GM18502 (cell line): Measurements from ENCODE around the gene CBFA2T2.
"Not testable (repeated sequence)": the region's sequence is repeated elsewhere in the genome, so short reads cannot be mapped to it uniquely, and the experiment has no call there.

Source experiments
- ATAC-seq: cut with Tn5 transposase; IDR thresholded peaks from one replicate; pipeline ENCODE4 v1.9.1; 2021; ENCODE audit warnings: mild to moderate bottlenecking; ENCODE audit not compliant: unreplicated experiment, poor library complexity

The CBFA2T2 gene

DNA sequence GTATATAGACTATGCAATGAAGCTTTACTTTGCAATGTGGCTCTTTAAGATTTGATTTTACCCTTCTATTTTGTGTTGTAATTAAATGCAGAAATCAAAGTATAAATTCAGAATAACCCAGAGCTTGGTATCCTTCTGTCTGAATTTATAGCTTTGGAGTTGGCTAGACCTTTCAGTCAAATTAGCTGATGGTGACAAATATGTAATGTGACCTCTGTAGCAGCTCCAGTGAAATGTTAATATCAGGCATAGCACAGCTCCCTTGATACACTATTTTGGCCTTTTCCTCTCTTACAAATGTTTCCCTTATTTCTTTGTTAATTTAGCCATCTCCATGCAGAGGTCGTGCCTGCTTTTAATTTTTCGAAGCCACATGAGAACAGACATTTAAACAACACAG lies 11.1 kb downstream of the CBFA2T2 start:
- no peak for ATAC-seq

DNA sequence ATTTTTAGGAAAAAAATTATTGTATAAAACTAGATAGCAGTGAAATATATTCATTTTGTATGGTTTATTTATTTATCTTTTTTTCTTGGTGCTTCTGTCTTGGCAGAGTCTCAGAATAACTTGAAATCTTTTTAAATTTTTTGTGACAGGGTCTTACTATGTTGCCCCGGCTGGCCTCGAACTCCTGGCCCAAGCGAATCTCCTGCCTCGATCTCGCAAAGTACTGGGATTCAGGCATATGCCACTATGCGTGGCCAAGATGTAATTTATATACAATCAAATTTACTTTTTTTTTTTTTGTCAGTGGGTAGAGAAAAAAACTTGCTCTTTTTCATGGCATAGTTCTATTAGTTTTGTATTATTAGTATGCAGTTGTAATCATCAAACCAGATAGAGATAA lies 13.7 kb downstream of the CBFA2T2 start:
- no peak for ATAC-seq

DNA sequence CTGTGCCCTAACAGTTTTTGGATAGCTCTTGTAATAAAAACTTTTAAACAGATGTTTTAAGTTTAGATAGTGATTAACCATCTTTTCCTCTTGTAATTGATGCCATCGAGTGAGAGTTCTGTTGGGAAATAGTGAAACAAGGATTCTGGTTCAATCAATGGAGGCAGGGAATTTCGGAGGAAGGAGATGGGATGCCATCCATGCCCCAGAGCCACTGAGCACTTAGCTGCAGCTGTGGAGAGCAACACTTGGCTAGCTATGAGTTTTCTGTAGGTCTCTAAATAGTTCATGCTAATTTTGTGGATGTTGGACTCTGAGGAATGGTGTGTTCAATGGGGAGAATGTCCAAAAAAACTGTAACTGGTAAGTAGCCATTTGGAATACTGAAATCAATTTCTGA lies 16.7 kb downstream of the CBFA2T2 start:
- ATAC-seq = no peak

DNA sequence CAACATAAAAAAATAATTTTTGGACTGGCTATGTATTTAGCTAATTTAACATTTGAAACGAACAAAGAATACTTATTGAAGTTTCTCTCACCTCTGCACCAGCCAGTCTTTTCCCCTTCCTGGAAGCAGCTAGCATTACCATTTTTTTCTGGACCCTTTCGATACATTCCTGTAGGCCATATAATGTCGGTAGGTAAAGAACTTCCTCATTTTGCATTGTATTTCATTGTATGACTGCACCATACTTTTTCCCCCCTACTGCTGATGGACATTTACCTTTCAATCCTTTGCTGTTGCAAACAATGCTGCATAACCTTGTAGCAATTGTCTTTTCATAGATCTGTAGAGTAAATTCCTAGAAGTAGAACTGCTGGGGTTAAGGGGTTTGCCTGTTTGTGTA lies 17.6 kb downstream of the CBFA2T2 start:
- no peak for ATAC-seq

DNA sequence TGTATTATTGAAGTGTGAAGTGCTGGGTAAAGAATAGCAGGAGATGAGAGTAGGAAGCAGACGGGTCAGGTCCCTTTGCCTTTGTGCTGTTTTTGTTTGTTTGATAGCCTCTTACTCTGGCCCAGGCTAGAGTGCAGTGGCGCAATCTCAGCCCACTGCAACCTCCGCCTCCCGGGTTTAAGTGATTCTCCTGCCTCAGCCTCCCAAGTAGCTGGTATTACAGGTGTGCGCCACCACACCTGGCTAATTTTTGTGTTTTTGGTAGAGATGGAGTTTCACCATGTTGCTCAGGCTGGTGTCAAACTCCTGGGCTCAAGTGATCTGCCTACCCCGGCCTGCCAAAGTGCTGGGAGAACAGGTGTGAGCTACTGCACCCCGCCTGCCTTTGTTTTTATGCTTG lies 18.1 kb downstream of the CBFA2T2 start:
- not testable (repeated sequence) for ATAC-seq

DNA sequence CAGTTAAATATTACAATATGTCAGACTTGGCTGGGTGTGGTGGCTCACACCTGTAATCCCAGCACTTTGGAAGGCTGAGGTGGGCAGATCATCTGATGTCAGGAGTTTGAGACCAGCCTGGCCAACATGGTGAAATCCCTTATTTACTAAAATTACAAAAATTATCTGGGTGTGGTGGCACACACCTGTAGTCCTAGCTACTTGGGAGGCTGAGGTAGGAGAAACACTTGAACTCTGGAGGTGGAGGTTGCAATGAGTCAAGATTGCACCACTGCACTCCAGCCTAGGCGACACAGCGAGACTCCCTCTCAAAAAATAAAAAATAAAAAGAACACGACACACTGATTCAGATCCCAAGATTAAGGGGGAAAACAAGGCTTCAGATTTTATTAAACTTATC lies 19.2 kb downstream of the CBFA2T2 start:
- not testable (repeated sequence) for ATAC-seq

DNA sequence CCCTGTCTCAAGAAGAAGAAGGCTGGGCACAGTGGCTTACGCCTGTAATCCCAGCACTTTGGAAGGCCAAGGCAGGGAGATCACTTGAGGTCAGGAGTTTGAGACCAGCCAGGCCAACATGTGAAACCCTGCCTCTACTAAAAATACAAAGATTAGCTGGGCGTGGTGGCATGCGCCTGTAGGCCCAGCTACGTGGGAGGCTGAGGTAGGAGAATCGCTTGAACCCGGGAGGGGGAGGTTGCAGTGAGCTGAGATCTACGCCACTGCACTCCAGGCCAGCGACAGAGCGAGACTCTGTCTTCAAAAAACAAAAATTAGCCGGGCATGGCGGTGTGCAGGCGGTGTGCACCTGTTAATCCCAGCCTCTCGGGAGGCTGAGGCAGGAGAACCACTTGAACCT lies 22.0 kb downstream of the CBFA2T2 start:
- not testable (repeated sequence) for ATAC-seq

DNA sequence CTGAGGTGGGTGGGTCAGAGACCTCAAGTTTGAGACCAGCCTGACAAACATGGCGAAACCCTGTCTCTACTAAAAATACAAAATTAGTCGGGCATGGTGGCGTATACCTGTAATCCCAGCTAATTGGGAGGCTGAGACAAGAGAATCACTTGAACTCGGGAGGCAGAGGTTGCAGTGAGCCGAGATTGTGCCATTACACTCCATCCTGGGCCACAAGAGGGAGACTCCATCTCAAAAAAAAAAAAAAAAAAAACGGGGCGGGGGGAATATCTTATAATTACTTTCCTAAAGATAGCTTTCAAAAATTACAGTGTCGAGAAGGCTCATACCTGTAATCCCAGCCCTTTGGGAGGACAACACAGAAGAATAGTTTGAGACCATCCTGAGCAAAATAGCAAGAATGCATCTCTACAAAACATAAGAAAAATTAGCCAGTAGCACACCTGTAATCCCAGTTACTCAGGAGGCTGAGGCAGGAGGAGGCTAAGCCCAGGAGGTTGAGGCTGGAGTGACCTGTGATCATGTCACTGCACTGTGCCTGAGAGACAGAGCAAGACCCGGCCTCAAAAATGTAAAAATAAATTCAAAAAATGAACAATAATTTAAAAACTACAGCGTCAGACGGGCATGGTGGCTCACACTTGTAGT lies 25.8 kb downstream of the CBFA2T2 start:
- ATAC-seq = no peak

DNA sequence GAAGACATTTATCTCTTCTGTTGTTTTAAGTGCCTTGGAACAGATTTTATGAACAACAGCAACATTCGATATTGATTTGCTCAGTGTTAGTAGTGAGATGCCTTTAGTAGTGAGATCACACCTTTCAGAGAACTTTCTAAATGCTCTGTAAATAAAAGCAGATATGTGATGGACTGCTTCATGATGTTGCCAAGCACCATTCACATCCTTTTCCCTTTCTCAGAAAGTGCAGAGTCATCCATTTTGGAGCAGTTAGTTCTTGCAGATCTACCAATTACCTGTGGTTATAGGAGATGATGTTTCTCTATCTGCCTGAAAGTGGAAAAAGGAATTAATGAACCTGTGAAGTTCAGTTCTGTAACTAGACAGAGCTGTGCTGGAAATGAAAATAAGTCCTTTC lies 27.0 kb downstream of the CBFA2T2 start:
- no peak for ATAC-seq

DNA sequence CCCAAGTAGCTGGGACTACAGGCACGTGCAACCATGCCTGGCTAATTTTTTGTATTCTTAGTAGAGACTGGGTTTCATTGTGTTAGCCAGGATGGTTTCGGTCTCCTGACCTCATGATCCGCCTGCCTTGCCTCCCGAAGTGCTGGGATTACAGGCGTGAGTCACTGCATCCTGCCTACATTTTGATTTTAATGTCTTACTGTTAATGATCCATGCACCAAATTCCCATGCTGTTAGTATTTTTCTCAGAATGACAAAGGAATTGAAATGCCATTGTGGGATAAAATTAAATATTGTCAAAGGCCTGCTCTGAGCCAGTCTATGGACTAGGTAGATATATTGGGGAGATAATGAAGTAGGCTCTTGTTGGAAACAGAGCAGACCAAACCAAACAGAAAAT lies 28.2 kb downstream of the CBFA2T2 start:
- ATAC-seq = no peak

DNA sequence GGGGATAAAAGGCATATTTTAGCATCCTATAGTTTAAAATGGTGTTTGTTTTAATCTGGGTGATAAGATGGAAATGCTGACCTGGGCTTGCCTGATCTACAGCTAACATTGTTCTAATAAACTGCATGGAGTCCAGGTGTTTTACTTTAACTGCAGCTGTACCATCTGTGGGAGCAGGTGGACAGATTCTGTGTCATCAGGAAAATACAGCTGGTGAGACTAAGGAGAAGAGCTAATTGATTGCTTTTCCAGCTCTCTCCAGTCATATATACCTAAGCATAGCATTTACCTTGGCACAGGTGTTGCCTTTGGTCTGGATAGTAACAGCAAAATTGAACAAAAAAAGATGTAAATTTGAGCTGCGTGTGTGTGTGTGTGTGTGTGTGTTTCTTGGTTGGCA lies 31.6 kb downstream of the CBFA2T2 start:
- ATAC-seq = no peak

DNA sequence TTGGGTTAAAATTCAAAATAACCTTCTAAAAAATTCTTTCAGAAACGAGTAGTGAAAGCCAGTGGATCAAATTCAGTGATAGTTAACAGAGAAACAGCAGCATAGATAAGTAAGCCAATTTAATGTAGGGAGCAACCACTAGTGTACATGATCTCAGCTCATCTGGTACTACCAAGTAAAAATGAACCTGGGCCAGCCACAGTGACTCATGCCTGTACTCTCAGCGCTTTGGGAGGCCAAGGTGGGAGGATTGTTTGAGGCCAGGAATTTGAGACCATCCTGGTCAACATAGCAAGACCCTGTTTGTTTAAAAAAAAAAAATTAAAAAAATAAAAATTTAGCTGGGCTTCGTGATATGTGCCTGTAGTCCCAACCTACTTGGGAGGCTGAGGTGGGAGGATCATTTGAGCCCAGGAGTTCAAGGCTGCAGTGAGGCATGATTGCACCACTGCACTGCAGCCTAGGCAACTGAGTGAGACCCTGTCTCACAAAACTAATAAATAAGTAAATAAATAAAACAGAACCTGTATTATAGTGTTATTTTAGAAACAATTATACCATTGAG lies 32.4 kb downstream of the CBFA2T2 start:
- no peak for ATAC-seq

DNA sequence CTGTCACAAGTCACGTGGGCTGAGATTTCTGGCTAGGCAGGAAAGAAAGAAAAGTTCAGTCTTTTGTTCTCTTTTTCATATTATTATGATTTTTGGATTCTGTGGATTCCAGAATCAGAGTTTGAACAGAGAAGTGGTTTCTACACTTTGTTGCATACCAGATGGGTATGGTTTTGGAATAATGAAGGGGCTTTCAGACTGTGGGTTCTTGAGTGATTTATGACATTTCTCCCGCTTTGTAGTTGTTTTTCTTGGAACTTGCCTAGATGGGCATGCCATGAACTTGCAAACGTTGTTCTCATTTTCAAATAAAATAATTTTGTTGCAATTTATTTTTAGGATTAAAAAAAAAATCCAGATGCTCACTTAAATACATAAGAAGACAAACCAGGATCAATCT lies 34.4 kb downstream of the CBFA2T2 start:
- no peak for ATAC-seq

DNA sequence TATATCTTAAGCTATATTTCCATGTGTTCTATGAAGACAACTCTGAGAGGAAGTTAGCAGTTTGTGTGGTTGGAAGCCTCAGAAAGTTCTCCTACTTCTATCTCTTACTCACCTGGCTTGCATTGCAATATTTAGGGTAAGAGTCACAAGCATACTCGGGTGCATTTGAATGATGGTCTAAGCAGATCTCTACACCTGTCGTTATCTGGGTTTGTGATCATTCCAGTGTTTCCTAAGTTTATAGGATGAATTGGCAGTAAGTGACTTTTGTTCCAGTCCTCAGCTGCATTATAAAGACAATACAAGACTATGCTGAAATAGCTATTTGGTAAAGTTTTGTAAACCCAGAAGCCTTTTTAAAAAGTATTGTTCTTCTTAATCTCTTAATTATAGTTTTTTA lies 36.9 kb downstream of the CBFA2T2 start:
- ATAC-seq = no peak

DNA sequence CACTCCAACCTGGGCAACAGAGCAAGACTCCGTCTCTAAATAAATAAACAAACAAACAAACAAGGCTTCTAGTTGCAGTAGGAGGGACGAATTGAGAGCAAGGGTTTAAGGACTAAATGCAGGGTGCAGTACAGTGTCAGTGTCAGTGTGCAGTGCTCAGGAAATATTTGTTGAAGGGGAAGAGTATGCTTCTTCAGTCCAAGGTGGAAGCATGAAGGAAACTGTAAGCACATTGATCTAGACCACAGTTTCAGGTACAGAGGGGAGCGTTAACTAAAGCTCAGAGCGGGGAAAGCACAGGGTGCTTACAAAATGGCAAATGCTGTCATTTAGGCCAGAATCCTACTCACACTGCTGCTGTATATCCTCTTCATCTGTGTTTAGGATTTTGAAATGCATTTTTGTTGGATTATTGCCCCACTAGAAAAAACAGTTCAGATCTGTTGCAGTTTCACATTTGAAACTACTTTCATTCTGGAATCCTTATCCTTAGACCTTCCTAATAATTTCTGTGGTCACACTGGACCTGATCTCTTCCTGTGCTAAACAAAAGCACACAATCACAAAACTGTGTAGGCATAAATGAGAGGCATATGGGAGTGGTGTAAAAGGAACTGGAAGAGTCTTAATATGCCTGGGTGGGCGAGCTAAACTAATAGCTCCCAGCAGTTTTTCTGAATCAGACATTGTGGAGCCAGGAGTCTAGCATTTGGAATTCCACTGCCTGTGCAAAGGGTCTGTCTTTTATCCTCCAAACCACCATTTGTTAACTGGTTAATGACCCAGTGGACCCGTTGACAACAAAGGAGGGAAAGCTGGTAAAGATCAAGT lies 41.4 kb downstream of the CBFA2T2 start:
- ATAC-seq = no peak

DNA sequence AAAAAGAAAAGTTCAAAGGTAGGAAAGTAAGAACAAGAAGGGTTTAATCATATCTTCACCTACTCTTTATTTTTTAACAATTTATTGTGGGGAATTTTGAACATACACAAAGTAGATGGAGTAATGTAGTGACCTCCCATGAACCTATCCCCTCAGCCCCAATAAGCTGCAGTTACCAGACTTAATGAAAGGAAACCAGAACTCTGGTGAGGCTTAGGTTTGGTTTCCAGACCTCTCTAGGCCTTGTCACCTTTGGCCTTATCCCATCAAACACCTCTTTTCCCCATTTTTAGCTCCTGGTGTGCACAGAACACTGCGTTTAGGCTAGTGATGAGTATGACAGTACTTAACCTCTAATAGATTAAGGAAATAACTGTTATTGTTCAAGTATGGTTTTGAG lies 42.0 kb downstream of the CBFA2T2 start:
- no peak for ATAC-seq

DNA sequence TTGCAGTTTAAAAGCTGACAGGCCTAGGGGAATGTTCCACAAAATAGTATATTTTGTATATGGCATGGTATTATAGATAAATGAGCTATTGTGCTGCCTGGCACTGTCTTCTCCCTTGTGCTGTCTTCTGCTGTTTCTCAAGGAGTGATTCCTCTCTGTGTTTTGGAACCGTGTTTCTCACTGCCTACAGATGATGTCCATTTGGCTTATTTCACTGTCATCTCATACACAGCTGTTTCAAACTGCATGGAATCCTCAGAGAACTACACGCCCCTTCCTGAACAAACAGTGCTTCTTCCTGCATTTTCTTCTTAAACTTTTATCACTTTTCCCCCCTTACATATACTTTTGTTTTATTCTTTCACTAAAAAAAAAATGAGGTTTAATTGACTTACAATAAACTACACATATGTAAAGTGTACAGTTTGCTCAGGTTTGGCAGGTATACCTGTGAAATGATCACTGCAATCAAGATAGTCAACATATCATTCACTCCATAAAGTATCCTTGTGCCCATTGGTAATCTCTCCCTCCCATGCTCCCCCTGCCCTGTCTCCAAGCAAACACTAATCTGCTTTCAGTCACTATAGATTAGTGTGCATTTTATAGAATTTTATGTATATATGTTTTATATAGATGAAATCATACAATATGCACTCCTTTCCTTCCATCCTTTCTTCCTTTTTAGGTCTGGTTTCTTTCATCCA lies 43.0 kb downstream of the CBFA2T2 start:
- ATAC-seq = no peak

DNA sequence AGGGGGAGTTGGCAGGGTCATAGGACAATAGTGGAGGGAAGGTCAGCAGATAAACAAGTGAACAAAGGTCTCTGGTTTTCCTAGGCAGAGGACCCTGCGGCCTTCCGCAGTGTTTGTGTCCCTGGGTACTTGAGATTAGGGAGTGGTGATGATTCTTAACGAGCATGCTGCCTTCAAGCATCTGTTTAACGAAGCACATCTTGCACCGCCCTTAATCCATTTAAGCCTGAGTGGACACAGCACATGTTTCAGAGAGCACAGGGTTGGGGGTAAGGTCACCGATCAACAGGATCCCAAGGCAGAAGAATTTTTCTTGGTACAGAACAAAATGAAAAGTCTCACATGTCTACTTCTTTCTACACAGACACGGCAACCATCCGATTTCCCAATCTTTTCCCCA lies 45.8 kb downstream of the CBFA2T2 start:
- not testable (repeated sequence) for ATAC-seq

DNA sequence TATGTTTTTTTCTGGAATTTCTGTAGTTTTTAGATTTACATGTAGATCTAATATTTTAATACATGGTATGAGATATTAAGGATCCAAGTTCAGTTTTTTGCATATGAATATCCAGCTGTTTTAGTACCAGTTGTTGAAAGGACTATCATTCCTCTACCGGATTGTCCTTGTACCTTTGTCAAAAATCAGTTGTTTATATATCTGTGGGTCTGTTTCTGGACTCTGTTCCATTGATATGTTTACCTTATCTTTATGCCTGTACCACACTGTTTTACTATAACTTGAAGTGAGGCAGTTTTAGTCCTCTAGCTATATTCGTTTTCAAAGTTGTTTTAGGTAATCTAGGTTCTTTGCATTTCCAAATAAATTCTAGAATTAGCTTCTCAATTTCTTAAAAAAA lies 47.7 kb downstream of the CBFA2T2 start:
- no peak for ATAC-seq

DNA sequence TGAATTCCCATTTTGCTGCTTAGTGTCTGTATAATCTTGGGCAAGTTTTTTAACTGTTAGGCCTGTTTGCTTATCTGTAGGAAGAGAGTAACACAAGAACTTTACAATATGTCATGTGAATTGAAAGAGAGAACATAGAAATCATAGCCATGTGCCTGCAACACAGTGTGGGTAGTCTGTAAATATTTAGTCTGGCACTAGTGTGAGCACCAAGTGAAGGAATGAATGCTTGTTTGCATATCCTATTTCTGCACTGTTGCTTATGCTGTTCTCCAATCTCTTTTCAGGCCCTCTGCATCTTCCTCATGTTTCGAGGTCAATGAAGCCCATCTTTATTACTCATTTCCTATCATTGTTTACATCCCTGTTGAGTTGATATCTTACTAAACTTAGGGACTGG lies 49.2 kb downstream of the CBFA2T2 start:
- ATAC-seq = no peak

DNA sequence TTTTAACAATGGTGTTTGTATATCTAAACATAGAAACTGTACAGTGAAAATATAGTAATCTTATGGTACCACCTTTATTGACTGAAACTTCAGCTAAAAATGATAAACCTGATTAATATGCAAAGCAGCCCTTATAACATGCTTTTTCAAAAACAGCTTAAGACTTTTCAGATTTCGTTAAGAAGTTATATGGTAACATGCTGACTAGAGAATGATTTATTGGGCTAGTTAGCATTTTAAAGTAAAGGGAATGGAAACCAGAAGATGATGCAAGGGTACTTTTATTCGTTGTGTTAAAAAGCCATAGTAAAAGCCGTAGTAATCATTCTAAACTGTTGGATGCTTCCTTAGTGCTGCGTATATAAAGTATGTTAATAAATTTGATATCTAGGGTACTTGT lies 50.5 kb downstream of the CBFA2T2 start:
- ATAC-seq = no peak
